HK-2 (cell line): Measurements from ENCODE around the gene NODAL.

Experiments
- DNase-seq: peaks from one replicate; pipeline ENCODE4 v3.0.0-alpha.2; 2018; ENCODE audit not compliant: unreplicated experiment

NODAL gene

DNA sequence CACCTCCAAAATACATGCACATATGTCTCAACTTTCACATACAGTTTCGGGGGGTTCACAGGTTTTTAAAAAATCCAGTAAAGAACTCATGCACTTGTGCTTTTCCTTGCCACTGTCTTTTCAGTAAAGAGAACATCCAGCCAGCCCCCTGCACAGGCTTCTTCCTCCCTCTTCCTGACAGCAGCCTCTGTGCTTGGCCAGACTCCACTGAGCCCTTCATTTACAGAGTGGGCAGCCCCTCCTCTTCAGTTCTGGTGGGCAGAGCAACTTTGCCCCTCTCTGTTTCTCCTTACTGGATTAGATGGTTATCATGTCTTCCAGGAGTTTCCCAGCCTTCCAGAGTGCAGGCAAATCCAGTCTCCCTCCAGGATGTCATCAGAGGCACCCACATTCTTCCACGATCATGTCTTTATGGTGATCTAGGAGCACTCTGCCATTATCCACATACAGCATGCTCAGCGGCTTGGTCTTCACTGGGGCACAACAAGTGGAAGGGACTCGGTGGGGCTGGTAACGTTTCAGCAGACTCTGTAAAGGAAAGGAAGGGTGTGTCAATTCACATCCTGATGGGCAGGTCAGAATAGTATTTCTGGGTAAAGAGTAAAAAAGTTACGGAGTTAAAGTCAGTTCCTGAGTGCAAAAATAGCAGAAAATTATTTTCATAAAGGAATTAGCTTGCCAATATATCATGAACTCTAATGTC, 8.8 kb downstream of the NODAL start:
- no peak for DNase-seq

DNA sequence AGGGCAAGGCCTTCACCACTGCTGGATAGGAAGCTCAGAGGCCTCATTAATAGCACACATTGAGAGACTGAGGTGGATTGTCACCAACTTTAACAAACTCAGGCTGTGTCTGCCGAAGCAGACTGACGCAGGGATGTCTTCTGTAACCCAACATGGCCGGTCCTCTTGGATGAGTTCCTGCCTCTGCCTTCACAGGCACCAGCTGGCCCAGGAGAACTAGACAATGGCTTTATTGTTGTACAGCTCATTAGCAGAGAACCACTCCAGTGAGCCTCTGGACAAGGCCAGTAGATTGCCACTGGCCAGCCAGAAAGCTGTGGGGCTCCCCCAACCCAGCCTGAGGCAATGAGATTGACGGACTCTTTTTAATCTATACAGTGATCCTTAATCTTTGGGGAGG, 9.4 kb downstream of the NODAL start:
- no peak for DNase-seq

DNA sequence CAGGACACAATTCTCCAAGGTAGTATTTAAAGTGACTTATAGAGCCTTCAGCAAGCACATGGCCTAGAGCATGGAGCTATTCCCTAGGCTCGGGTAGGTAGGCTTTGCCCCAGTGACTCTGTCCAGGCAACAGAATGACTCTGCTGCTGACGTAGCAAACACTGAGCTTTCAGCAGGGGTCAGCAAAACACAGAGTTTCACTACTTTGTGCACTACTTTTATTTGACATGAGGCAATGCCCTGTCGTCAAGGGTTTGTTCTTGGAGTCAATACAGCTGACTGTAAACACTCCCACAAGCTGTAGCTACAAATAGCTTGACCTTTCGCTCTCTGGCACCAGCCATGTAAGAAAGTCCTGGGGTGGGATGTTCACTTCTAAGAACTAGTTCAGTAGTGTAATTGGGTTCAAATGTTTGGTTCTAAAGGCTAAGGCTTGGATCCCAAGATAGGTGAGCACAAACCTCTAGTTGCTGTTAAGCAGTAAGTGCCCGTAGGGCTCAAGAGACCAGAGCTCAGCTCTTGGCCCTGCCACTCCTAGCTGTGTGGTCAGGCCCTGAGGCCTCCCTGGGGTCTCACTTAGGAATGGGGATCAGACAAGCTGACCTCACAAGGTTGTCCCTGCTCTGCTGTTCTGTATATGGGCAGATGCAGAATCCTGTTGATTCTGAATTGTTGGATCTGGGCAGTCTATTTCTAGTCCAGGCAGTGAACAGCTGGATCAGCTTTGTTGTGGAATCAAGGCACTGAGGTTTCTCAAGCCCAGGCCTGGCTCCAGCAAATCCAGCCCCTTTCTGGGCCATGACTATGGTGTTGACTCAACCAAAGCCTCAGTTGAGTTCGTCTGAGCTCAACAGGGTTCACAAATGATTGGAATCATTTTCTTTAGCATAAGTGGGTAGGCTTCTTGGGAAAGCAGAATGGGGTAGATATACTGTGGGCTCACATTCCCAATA, 10.7 kb downstream of the NODAL start:
- no peak for DNase-seq

DNA sequence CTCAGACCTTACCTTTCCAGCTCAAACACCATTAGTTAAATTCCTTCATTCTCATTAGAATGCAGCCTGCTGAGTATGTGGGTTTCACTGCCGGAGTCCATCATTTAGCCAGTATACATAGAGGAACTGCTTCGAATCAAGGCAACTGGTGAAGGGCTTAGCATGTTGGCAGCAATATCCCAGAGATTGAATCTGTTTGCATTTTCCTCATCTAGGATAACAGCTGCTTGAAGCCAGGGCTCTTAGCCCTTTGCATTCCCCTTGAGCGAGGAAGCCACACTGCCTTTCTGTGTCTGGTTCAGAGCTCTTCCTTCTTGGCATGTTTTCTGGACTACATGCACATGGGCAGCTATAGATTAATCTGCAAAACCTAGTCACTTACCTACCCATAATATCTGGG, 14.7 kb downstream of the NODAL start:
- no peak for DNase-seq

DNA sequence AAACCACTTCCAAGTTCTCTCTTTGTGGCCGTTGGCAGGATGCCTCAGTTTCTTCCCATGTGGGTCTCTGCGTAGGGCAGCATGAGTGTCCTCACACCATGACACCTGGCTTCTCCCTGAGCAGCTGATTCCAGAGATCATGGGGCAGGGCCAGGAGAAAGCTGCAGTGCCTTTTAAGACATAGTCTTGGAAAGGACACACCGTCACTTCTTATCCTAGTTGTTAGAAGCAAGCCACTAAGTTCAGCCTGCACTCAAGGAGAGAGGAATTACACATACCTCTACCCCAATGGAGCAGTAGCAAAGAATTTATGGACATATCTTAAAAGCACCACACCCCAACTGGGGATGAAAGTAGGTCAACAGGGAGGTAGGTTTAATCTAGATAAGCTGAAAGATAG, 16.4 kb downstream of the NODAL start:
- no peak for DNase-seq

DNA sequence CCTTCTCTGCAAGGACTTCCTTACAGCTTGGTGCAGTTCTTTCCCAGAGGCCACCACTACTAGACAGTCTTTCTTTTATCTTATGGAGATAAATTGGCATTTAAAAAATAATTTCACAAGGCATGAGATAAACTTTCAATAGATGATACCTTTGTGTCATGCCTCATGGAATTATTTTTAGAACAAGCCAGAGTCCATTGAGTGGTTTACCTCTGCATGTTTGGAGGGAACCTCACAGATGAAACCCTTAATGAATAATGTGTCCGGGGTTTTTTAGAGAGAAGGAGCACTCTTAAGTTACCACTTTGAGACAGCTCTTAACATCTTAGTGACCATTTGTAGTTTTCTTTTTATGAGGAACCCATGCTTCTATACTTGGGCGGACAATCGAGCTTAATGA, 17.2 kb downstream of the NODAL start:
- no peak for DNase-seq

DNA sequence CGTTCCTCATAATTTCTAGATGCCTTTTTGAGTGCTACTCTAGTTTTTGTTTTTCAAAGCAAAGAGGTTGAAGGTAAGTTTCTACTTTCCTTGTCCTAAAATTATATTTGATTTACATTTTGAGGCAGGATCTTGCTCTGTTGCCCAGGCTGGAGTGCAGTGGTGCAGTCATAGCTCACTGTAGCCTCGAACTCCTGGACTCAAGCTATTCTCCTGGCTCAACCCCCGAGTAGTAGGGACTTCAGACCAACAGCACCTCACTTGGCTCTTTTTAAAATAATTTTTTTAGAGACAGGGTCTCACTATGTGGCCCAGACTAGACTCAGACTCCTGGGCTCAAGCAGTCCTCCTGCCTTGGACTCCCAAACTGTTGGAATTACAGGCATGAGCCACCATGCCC, 22.8 kb downstream of the NODAL start:
- DNase-seq, result no peak

DNA sequence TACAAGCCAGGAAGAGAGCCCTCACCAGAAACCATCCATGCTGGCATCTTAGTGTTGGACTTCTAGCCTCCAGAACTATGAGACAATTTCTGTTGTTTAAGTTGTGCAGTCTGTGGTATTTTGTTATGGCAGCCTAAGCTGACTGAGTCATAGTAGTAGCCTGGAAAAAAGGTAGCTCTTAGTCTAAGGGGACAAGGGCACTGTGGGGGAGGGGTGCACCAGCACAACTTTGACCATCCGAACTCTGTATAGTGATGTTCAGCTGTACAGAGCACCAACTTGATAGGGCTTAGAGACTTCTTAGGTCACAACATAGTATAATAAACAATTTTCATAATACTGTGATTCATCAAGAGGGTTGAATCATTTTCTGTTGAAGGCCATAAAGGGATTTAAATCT, 23.3 kb downstream of the NODAL start:
- no peak for DNase-seq

DNA sequence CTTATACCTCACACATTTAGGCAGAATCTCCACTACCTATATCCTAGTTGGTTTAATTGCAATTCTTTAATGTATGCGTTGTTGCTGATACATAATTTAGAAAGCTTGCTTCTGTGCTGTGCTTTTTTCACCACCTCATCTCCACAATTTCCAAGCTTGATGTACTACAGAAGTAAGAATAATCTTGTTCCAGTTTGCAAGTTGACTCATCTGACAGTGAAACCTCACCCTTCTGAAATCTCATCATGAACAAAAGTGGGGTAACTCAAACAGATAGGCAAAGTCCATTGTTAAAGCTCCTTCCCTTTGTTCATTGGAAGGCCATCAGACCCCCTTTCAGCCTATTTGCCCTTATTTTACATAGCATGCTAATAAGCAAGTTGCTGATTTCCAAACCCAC, 23.9 kb downstream of the NODAL start:
- no peak for DNase-seq

DNA sequence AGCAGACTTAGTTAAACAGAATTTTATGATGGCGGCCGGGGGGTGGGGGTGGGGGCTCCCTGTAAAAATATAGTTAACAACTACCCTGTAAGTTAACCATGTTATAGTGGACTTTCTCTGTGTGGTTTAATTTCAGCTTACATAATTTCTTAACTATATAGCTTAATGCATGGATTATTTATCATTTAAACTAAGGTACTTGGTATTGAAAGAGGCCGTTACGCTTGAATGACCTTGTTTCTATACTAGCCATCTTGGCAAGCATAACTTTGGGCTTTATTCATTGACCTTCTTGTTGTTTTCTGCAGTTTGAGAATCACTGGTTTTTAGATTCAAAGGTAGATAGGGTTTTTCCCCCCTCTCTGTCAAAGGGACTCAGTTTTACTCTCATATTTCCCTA, 29.1 kb downstream of the NODAL start:
- no peak for DNase-seq

DNA sequence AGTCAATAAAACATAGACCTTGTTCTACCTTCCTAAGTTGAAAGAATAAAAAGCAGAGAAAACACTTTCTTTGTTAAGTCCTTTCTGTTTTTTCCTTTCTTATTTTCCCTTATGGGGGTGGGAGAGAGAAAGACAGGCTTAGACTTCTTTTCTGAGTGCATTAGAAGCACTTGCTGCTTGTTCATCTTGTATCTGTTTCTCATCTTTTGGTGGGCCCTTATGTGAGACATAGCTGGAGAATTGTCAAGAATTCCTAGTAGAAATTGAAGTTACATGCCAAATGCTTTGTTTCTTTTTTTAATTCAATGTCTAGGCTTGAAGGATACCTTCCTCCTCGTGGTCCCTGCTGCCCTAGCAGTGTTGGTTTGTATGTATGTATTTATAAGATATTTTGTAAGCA, 30.9 kb downstream of the NODAL start:
- DNase-seq, result no peak

DNA sequence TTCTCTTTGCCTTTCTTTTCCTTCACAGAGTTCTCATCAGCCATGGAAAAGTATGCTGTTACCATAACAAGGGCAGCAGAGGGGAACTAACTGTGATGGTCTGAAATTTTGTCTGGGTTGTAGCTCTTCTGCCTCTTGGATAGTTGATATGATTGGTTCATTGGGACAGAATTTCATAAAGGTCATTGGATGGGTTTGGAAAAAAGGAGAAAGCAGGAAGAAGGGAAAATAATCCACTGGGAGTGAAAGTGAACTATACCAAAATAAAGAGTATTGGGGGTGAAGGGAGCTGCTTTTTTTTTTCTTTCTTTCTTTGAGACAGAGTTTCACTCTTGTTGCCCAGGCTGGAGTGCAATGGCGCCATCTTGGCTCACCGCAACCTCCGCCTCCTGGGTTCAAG, 31.7 kb downstream of the NODAL start:
- no peak for DNase-seq

DNA sequence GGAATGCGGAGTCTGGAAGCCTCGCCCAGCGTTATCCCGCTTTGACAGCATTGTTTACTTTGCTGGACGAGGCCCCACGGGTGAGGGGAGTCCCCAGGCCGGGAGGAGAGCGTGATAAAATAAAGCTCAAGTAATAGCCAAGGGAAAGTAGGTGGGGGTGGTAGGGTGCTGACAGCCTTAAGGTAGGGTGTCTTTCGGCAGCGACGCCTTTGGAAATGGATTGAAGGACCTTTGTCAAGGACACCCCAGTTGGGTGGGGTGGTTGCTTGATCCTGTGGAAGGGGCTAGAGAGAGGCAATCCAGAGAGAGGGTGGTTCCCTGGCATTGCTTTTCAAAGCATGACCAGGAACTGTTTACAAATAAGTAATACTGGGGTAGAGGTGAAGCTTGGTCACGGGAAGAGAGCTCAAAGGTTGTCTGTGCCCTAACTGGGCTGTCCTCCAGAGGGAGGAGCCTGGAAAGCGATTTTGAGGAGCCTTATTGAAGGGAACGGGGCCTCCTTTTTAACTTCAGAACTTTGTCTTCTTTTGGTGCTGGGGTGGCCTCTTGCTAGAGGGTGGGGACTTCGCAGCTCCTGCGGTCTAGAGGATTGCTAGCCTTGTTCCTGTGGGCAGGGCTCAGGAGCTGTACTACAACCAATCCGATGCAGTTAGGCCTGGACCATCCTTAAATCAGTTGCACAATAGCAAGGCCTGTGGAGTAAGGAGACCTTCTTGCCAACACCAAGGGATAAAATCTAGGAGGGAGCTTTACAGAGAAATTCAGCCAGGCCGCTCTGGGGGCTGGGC, 36.2 kb downstream of the NODAL start:
- DNase-seq, result peak; percentile 65

DNA sequence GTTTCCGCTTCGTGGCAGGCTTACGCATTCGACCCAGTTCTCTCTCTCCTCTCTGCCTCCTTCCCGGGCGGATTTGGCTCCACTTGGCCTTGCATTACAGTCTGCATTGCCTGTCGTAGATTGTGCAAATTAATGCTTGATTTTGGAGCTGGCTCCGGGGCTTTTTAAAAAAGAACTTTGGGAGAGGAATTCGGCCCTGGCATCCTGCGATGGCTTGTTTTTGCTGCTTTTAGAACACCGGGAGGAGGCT, 36.8 kb downstream of the NODAL start:
- DNase-seq, result peak; percentile 45

DNA sequence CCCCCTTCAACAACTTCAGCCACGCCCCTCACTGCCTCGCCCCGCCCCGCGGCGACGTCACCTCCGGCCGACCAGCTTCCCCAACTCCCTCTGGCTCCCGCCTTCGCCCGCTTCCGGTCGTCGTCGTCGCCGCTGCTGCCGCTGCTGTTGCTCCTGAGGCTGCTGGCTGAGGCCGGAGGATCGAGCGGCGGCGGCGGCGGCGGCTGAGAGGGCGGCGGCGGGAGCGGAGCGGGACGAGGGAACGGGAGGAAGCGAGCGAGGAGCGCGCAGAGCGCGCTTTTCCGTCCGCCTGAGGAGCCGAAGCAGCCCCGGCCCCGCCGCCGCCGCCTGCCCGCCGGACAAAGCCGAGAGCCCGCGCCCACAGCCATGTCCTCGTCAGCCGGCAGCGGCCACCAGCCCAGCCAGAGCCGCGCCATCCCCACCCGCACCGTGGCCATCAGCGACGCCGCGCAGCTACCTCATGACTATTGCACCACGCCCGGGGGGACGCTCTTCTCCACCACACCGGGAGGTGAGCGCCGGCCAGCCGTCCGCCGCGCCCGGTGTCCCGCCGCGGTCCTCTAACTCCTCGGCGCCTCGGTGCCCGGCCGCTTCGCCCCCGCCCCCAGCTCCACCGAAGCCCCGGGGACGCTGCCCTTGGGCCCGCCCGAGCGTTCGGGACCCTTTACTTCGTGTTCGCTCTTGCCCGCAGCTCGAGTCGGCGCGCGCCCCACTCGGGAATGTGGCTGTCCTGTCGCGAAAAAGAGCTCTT, 37.3 kb downstream of the NODAL start, which contains the start of gene EIF4EBP2:
Gene EIF4EBP2 (plus strand): TSS at position 110 of the 751 bp plus-strand sequence. CDS start 257 bp downstream, at position 367.
- peak; percentile 99 for DNase-seq

DNA sequence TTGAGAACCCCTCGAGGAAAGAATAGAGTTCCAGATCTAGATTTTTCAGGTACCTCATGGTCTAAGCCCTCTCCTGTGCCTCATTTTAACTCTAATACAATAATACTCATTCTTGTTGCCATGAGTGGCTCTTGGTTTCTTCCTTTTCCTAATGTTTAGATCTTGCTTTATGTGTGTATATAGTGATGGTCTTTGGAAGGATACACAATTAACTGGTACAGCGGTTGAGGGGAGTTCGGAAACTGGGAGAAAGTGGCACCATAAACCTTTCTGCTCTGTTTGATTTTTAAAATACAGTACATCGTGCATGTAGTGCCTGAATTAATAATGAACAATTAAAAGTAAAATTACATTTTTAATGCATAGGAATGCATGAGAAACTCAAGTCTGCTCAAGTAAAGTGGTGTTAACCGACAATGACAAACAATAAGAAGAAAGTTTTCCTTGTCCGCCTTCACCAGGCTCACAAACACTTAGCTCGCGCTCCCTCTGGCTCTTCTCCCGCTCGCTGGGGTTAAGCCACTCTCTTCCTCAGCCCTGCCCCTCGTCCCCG, 37.9 kb downstream of the NODAL start:
- no peak for DNase-seq

DNA sequence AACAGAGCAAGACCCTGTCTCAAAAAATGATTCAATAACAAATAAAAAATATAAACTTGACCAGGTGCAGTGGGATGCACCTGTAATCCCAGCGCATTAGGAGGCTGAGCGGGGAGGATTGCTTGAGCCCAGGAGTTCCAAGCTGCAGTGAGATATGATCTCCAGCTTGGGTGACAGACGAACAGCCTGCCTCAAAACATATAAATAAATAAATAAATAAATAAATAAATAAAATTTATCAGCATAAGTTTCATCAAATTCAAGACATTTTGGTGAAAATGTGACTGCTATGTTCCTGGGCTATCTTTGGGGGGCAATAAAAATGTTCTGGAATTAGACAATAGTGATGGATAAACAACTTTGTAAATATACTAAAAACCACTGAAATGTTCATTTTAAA, 42.3 kb downstream of the NODAL start:
- no peak for DNase-seq

DNA sequence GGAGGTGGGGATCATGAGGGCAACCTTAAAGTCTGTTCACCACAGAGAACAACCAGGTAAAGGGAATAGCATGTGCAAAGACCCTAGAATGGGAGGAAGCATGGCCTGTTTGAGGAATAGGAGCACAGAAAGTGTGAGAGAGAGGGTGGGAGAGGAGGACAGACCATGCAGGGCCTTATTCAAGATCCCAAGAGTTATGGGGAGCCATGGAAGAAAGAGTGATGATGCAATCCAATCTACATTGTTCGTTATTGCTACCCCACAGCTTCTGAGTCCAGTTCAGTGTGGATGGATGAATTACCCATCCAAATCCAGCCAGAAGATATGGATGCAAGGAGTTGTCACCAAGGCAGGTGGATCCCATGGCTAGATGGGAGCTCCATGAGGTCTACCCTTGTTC, 45.3 kb downstream of the NODAL start:
- DNase-seq, result no peak

DNA sequence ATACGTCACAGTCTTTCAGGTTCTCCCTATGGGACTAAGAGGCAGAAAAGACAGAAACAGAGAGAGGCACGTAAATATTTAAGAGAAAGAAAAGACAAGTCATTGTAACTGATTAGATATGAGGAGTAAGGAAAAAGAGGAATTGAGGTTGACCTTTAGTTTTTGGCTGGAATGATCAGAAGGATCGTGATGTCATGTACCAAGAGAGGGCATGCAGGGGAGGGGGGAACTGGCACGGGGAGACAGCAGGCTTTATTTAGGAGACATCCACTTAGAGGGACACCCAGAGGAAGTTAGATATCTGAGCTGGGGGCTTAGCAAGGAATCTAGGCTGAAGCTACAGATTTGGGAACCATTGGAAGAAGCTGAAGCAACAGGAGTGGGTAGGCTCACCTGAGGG, 49.8 kb downstream of the NODAL start:
- DNase-seq, result no peak
